ENCODE data around the gene SMIM23.

DNA sequence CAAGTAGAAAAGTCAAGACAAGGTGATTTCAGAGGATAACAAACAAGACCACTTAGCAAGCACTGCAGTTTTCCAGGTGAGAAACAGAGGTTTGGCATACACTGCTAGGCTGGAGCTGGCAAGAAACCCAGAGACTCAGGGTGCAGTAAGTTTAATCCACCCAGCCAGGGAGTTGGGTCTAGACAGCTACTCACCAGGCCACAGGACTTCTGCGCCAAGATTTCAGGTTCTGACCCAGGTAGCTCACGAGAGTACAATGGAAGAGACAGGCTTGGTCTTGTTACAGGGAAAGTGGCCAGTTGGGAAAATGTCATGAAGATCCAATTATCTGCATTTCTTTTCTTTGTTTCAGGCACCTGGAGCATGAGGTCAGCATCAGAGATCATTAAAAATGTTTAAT, 9.8 kb downstream of the SMIM23 start:
- TF ChIP-seq, protein P1, sequence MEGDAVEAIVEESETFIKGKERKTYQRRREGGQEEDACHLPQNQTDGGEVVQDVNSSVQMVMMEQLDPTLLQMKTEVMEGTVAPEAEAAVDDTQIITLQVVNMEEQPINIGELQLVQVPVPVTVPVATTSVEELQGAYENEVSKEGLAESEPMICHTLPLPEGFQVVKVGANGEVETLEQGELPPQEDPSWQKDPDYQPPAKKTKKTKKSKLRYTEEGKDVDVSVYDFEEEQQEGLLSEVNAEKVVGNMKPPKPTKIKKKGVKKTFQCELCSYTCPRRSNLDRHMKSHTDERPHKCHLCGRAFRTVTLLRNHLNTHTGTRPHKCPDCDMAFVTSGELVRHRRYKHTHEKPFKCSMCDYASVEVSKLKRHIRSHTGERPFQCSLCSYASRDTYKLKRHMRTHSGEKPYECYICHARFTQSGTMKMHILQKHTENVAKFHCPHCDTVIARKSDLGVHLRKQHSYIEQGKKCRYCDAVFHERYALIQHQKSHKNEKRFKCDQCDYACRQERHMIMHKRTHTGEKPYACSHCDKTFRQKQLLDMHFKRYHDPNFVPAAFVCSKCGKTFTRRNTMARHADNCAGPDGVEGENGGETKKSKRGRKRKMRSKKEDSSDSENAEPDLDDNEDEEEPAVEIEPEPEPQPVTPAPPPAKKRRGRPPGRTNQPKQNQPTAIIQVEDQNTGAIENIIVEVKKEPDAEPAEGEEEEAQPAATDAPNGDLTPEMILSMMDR (tag by site-specific recombination; IDR thresholded peaks at IDR 0.05), result no peak
- TF ChIP-seq ZNF423 (tag by site-specific recombination; IDR thresholded peaks at IDR 0.05), result no peak

Data from HEK293 (cell line).